ENCODE results near the gene EDEM1. TPM values are rescaled to one million over a fixed set of nuclear protein-coding genes. Genes with fewer than 3 reads are reported as not detected.

EDEM1 gene
- total RNA-seq, 6 donors from 2014 or later, result 84.5 to 307 (median 146) TPM

DNA sequence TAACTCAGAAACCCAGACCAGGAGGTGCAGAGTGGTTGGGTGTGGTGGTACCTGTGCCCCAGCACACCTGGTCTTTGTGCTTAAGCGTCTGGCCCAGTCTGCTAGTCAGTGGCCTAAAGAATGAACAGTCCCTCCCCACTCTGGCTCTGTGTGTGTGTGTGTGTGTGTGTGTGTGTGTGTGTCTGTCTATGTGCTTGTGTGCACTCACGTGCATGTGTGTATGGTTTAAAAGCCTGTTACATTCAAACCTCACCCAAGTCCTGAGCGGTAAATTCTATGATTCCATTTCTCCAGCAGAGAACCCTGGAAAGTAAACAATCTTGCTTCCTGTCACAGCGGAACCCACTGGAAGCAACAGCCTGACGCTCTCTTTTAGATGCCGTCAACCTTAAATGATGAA, 34.2 kb downstream of the EDEM1 start:
- Histone ChIP-seq H3K36me3 (peaks cover 6 to 30% (median 16%) of the 10 kb centered on the region in 4 donors), H3K4me1 (peaks cover 0 to 22% (median 14%) of the 10 kb centered on the region in 4 donors), H3K9me3 (no peaks in the 10 kb centered on the region), H3K4me3 (no peak overlapping the region), H3K27ac (no peak overlapping the region), H3K27me3 (no peaks in the 10 kb centered on the region)
- no peak for TF ChIP-seq POLR2A (IDR thresholded peaks at IDR 0.05)
- TF ChIP-seq, protein P1, sequence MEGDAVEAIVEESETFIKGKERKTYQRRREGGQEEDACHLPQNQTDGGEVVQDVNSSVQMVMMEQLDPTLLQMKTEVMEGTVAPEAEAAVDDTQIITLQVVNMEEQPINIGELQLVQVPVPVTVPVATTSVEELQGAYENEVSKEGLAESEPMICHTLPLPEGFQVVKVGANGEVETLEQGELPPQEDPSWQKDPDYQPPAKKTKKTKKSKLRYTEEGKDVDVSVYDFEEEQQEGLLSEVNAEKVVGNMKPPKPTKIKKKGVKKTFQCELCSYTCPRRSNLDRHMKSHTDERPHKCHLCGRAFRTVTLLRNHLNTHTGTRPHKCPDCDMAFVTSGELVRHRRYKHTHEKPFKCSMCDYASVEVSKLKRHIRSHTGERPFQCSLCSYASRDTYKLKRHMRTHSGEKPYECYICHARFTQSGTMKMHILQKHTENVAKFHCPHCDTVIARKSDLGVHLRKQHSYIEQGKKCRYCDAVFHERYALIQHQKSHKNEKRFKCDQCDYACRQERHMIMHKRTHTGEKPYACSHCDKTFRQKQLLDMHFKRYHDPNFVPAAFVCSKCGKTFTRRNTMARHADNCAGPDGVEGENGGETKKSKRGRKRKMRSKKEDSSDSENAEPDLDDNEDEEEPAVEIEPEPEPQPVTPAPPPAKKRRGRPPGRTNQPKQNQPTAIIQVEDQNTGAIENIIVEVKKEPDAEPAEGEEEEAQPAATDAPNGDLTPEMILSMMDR (IDR thresholded peaks at IDR 0.05), result no peak
- no peak for TF ChIP-seq POLR2AphosphoS5 (IDR thresholded peaks at IDR 0.05)
- TF ChIP-seq EP300 (IDR thresholded peaks at IDR 0.05), result no peak
- no peak for DNase-seq
- ATAC-seq (ENCODE audit: low FRiP score in 2 of 2), result no peak
- WGBS, 2 donors, result 36 to 42% methylated on average over 6 of the region's 6 CpGs

DNA sequence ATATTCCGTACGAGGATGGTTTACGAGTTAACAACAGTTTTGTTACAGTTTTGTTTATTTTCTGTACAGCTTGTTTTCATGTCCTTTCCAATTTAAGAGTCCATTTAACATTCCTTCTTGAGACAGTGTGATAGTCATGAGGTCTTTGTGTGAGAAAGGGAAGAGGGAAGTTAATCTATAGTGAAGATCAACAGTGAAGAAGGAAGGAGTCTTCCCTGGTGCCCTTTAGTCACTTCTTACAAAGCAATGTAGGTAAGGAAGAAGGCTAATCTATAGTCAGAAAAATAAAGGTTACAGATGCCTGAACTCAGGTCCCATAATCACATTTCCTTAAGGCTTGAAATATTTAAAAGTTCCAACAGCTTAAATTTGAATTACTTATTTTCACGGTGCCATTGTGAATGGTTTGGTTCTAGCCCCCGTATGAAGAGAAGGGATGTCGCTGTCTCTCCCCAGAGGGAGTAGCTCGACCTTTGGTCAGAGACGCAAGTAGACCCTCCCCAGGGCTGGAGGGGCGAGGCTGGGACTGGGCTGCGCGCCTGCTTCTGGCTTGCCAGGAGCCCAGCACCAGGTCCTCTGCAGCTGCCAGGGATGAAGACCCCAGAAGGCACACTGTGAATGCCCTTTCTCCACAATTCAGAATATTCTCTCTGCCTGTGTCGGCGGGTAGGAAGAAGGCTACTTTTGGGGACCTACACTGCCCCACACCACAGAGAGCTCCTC, 34.9 kb downstream of the EDEM1 start:
- Histone ChIP-seq H3K27me3 (no peaks in the 10 kb centered on the region), H3K4me1 (peaks cover 0 to 21% (median 13%) of the 10 kb centered on the region in 4 donors), H3K9me3 (no peaks in the 10 kb centered on the region), H3K4me3 (no peak overlapping the region), H3K36me3 (peaks cover 0 to 23% (median 9%) of the 10 kb centered on the region in 4 donors), H3K27ac (no peak overlapping the region)
- WGBS, 2 donors, result 89 to 92% methylated on average over 11 to 13 of the region's 13 CpGs
- DNase-seq, result peak in 1 of 2 donors; percentile 64
- TF ChIP-seq POLR2AphosphoS5 (IDR thresholded peaks at IDR 0.05) (no peak), POLR2A (IDR thresholded peaks at IDR 0.05) (no peak), EP300 (IDR thresholded peaks at IDR 0.05) (no peak)
- TF ChIP-seq, protein P1 (IDR thresholded peaks at IDR 0.05), result no peak
- ATAC-seq (ENCODE audit: low FRiP score in 2 of 2), result no peak

DNA sequence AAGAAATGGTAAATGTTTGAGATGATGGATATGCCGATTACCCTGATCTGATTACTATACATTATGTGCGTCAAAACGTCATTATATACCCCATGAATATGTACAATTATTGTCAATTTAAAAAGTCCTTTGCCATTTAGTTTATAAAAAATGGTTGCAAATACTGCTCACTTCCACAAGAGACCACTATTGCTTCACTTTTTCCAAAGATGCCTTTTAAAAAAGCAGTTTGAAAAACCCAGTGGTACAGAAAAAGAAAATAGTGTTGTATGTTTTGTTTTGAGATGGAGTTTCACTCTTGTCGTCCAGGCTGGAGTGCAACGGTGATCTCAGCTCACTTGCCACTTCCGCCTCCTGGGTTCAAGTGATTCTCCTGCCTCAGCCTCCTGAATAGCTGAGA, 39.3 kb downstream of the EDEM1 start:
- no peaks in the 10 kb centered on the region for H3K27me3 ChIP-seq
- H3K36me3 ChIP-seq, result no peaks in the 10 kb centered on the region
- no peak overlapping the region for H3K4me3 ChIP-seq
- no peak for ATAC-seq (ENCODE audit: low FRiP score in 2 of 2)
- WGBS, 2 donors, result 40 to 48% methylated on average over 6 of the region's 6 CpGs
- H3K4me1 ChIP-seq, result no peaks in the 10 kb centered on the region
- no peak for DNase-seq
- TF ChIP-seq, protein P1 (IDR thresholded peaks at IDR 0.05), result peak in 3 of 6 experiments; percentile 16 to 25 (median 22)
- TF ChIP-seq POLR2A (IDR thresholded peaks at IDR 0.05) (no peak), POLR2AphosphoS5 (IDR thresholded peaks at IDR 0.05) (no peak), EP300 (IDR thresholded peaks at IDR 0.05) (no peak)
- no peak overlapping the region for H3K27ac ChIP-seq
- no peaks in the 10 kb centered on the region for H3K9me3 ChIP-seq

DNA sequence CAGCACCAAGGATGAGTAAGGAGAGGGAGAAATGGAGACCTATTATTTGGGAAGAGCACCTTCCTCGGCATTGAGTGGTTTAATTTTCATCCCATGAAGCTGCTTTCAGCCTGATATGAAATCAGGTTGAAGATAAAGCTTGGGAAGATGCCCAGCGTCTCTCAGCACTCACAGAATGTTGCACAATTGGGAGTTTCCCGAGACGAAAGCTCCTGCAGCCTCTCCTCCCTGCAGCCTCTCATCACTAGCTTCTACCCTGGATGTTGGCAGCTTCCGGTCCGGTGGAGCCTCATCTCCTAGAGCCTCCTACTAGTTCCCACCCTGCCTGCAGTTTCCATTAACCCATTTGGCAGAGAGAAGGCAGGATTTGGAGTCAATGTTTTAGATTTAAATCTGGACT, 40.3 kb downstream of the EDEM1 start:
- no peaks in the 10 kb centered on the region for H3K9me3 ChIP-seq
- no peaks in the 10 kb centered on the region for H3K36me3 ChIP-seq
- TF ChIP-seq EP300 (IDR thresholded peaks at IDR 0.05) (no peak), POLR2A (IDR thresholded peaks at IDR 0.05) (no peak), POLR2AphosphoS5 (IDR thresholded peaks at IDR 0.05) (no peak)
- TF ChIP-seq, protein P1 (IDR thresholded peaks at IDR 0.05), result no peak
- H3K27ac ChIP-seq, result no peak overlapping the region
- H3K4me3 ChIP-seq, result no peak overlapping the region
- H3K4me1 ChIP-seq, result no peaks in the 10 kb centered on the region
- ATAC-seq (ENCODE audit: low FRiP score in 2 of 2) (peak in 1 of 2 donors; percentile 32), DNase-seq (no peak)
- WGBS, 2 donors, result 52 to 76% methylated on average over 4 to 6 of the region's 6 CpGs
- H3K27me3 ChIP-seq, result no peaks in the 10 kb centered on the region

DNA sequence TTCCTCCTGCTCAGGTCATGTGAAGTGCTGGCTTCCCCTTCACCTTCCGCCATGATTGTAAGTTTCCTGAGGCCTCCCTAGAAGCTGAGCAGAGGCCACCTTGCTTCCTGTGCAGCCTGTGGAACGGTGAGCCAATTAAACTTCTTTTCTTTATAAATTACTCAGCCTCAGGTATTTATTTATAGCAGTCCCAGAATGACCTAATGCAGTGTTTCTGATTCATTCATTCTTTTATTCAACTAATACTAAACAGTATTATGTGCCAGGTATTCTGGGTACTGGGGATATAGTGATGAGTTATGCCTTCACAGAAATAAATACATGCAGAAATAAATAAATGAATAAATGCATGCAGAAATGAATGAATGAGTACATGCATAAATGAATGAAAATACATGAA, 41.9 kb downstream of the EDEM1 start:
- no peaks in the 10 kb centered on the region for H3K36me3 ChIP-seq
- H3K4me3 ChIP-seq, result no peak overlapping the region
- no peaks in the 10 kb centered on the region for H3K4me1 ChIP-seq
- TF ChIP-seq, protein P1 (IDR thresholded peaks at IDR 0.05), result no peak
- TF ChIP-seq POLR2A (IDR thresholded peaks at IDR 0.05), result no peak
- no peak for TF ChIP-seq EP300 (IDR thresholded peaks at IDR 0.05)
- no peak for TF ChIP-seq POLR2AphosphoS5 (IDR thresholded peaks at IDR 0.05)
- WGBS, 2 donors, result 49 to 59% methylated on average over 2 of the region's 2 CpGs
- H3K27ac ChIP-seq, result no peak overlapping the region
- ATAC-seq (ENCODE audit: low FRiP score in 2 of 2) (no peak), DNase-seq (no peak)
- H3K9me3 ChIP-seq, result no peaks in the 10 kb centered on the region
- H3K27me3 ChIP-seq, result no peaks in the 10 kb centered on the region
